Measurements from ENCODE around the gene ISL2. TPM values are rescaled to one million over a fixed set of nuclear protein-coding genes. Genes with fewer than 3 reads are reported as not detected.
A peak's percentile ranks its signal among the peaks of the same experiment; 100 is the strongest.

Gene ISL2
- total and polyA plus RNA-seq, 2 of the 13 experiments (the other 11 are each of a cell fraction or from before 2014, with no cell fraction given), result 4.3 to 5.1 TPM

DNA sequence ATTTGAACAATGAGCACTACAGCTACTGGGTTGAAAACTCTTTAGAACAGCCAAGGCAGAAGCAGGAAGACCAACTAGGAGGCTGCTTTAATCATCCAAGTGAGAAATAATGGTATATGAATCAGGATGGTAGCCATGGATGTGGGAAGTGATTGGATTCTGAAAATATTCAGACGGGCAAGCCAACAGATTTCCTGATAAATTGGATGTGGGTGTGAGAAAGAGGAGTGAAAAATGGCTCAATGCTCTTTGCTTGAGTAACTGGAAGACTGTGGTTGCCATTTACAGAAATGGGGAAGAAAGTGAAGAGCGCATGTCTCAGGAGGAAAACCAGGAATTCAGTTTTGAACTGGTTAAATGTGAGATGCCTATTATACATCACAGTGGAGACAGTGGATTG is 50.4 kb downstream of the ISL2 start:
- in situ Hi-C loops (cut with HindIII; ENCODE audit: extremely low pct_ligation_motif_present, low pct_unique_long_range_greater_than_20kb) (no loop called here), intact Hi-C loops (cut with micrococcal nuclease; ENCODE audit: unreplicated experiment) (no loop called here)
- WGBS (ENCODE audit: low lambda C conversion rate), result 91% methylated on average over 2 of the region's 2 CpGs
- BruUV-seq (replicated peaks), result no TSS peak
- POLR2A ChIA-PET, result no interaction called here
- Histone ChIP-seq H3K27me3 (ENCODE audit: control insufficient read depth in 1 of 2, insufficient read depth in 2 of 2, low read length in 2 of 2) (no peaks in the 10 kb centered on the region), H2AFZ (ENCODE audit: low read length) (no peak overlapping the region), H3K9me3 (ENCODE audit: low read length) (no peaks in the 10 kb centered on the region), H3K36me3 (replicated peaks in 1 of 2; ENCODE audit: control insufficient read depth in 1 of 2, insufficient read depth in 2 of 2, low read length in 2 of 2) (peaks cover 0 to 1% of the 10 kb centered on the region in 2 experiments; a peak in 1 of 5 replicates), H3K4me3 (replicated peaks in 1 of 3; ENCODE audit: insufficient read depth in 1 of 3, low read depth in 2 of 3, low read length in 3 of 3) (no peak overlapping the region), H3K79me2 (ENCODE audit: insufficient read depth, low read length) (no peaks in the 10 kb centered on the region), H4K20me1 (ENCODE audit: insufficient read depth, low read length) (no peaks in the 10 kb centered on the region), H3K4me1 (ENCODE audit: insufficient read depth, low read length) (peaks cover 12% of the 10 kb centered on the region), H3K4me2 (ENCODE audit: low read depth, low read length) (no peak overlapping the region), H3K27ac (ENCODE audit: extremely low read length, insufficient read depth, low read length) (no peak overlapping the region), H3K9ac (ENCODE audit: insufficient read depth, low read depth, low read length) (no peak overlapping the region)
- FAIRE-seq (no peak), ATAC-seq (no peak), DNase-seq (ENCODE audit: low spot score) (no peak)
- no peak for TF ChIP-seq JARID2 (CRISPR knock-in tag; IDR thresholded peaks at IDR 0.05; ENCODE audit: insufficient replicate concordance)
- TF ChIP-seq SMYD3 (CRISPR knock-in tag; IDR thresholded peaks at IDR 0.05), result no peak
- no peak for TF ChIP-seq CHD4 (IDR thresholded peaks at IDR 0.05; ENCODE audit: borderline replicate concordance, low read length)
- no peak for TF ChIP-seq CHD2 (IDR thresholded peaks at IDR 0.05; ENCODE audit: low read depth, low read length)
- no peak for TF ChIP-seq PAX8 (CRISPR knock-in tag; IDR thresholded peaks at IDR 0.05; ENCODE audit: borderline replicate concordance)
- CTCF ChIA-PET (ENCODE audit: low intra/inter-chr PET ratio, low total read pairs), result no interaction called here

DNA sequence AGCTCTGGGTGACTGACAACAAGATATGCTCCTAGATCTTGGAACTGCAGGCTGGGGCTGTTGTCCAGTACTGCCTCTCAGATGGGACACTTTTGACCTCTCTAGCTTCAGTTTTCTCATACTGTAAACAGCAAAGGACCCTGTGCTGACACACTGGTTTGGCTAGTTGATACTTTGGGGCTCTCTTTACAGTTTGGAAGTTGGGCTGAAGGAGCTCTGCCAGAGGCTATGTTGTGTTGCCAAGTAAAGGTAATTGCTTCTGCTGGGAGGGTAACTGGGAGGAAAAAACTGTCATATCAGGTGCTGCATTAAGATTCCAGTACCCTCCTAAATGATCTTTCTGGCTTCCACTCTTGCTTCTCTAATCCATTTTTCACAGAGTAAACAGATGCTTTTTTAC is 54.0 kb downstream of the ISL2 start:
- H3K36me3 ChIP-seq (replicated peaks in 1 of 2; ENCODE audit: control insufficient read depth in 1 of 2, insufficient read depth in 2 of 2, low read length in 2 of 2), result peaks cover 0 to 1% of the 10 kb centered on the region in 2 experiments; a peak in 1 of 5 replicates
- no peak overlapping the region for H2AFZ ChIP-seq (ENCODE audit: low read length)
- no peaks in the 10 kb centered on the region for H3K79me2 ChIP-seq (ENCODE audit: insufficient read depth, low read length)
- no peak overlapping the region for H3K4me3 ChIP-seq (replicated peaks in 1 of 3; ENCODE audit: insufficient read depth in 1 of 3, low read depth in 2 of 3, low read length in 3 of 3)
- no peaks in the 10 kb centered on the region for H4K20me1 ChIP-seq (ENCODE audit: insufficient read depth, low read length)
- H3K9ac ChIP-seq (ENCODE audit: insufficient read depth, low read depth, low read length), result no peak overlapping the region
- no TSS peak for BruUV-seq (replicated peaks)
- no peaks in the 10 kb centered on the region for H3K9me3 ChIP-seq (ENCODE audit: low read length)
- no peaks in the 10 kb centered on the region for H3K27me3 ChIP-seq (ENCODE audit: control insufficient read depth in 1 of 2, insufficient read depth in 2 of 2, low read length in 2 of 2)
- CTCF ChIA-PET (ENCODE audit: low intra/inter-chr PET ratio, low total read pairs), result no interaction called here
- DNase-seq (ENCODE audit: low spot score) (no peak), FAIRE-seq (no peak), ATAC-seq (no peak)
- peaks cover 12% of the 10 kb centered on the region for H3K4me1 ChIP-seq (ENCODE audit: insufficient read depth, low read length)
- no peak overlapping the region for H3K4me2 ChIP-seq (ENCODE audit: low read depth, low read length)
- in situ Hi-C loops (cut with HindIII; ENCODE audit: extremely low pct_ligation_motif_present, low pct_unique_long_range_greater_than_20kb) (no loop called here), intact Hi-C loops (cut with micrococcal nuclease; ENCODE audit: unreplicated experiment) (no loop called here)
- TF ChIP-seq ZSCAN25 (CRISPR knock-in tag; IDR thresholded peaks at IDR 0.05), result no peak
- no peak for TF ChIP-seq RELA (CRISPR knock-in tag; IDR thresholded peaks at IDR 0.05)
- TF ChIP-seq IRX3 (CRISPR knock-in tag; IDR thresholded peaks at IDR 0.05; ENCODE audit: borderline replicate concordance, low read depth), result no peak
- no peak for TF ChIP-seq ZNF770 (CRISPR knock-in tag; IDR thresholded peaks at IDR 0.05)
- no peak for TF ChIP-seq RNF2 (conservative IDR thresholded peaks at IDR 0.05; ENCODE audit: low read depth)
- TF ChIP-seq ZNF7 (CRISPR knock-in tag; IDR thresholded peaks at IDR 0.05), result 0 out of 2 replicates have a peak, but pooled peaks have one; percentile 18
- no peak for TF ChIP-seq ZNF138 (CRISPR knock-in tag; IDR thresholded peaks at IDR 0.05; ENCODE audit: low read depth)
- POLR2A ChIA-PET, result no interaction called here
- no peak overlapping the region for H3K27ac ChIP-seq (ENCODE audit: extremely low read length, insufficient read depth, low read length)
